HCT116 (cell line): Measurements from ENCODE around the gene PARVG. TPM values are rescaled to one million over a fixed set of nuclear protein-coding genes. Genes with fewer than 3 reads are reported as not detected.

Experiments used
- ATAC-seq: fragments of 200-7000 bp; cut with Tn5 transposase; 2 replicates; pipeline ENCODE4 v1.9.1; 2020; ENCODE audit warnings: mild to moderate bottlenecking, moderate library complexity
- BruUV-seq: library from RNA; stranded (reverse); fragments of 400-500 nt; replicated peaks from 2 replicates; lab custom pipeline; 2021; lab: Mats Ljungman, UMichigan
- CTCF ChIA-PET: fragments of 300-600 bp; sonication (Branson Sonifier 250); formaldehyde crosslinking; loops from one replicate; lab custom pipeline; 2021; ENCODE audit warnings: antibody characterized with exemption; lab: Charles Lee
- POLR2A ChIA-PET: fragments of 300-600, 350-600 bp; sonication (Branson Sonifier 250); formaldehyde crosslinking; loops from one replicate; lab custom pipeline; 2021; ENCODE audit warnings: antibody characterized with exemption; lab: Charles Lee
- RAD21 ChIA-PET, 2 experiments: fragments of 300-600 bp; sonication (Branson Sonifier 250); formaldehyde crosslinking; loops; one replicate each; lab custom pipeline; 2023; ENCODE audit warnings: low total read pairs in 2 of 2; ENCODE audit not compliant: uncharacterized antibody in 2 of 2, unreplicated experiment in 2 of 2, low non-redundant PET in 1 of 2; lab: Charles Lee
- DNase-seq: peaks from one replicate; pipeline ENCODE4 v3.0.0-alpha.2; 2010; ENCODE audit warnings: low read depth, low spot score
- H2AFZ ChIP-seq: fragments of 200-600 bp; shearing (Covaris generic), sonication (generic); 2 replicates; pipeline ENCODE4 v1.6.1; 2017; ENCODE audit warnings: low read depth, mixed run types, mixed read lengths, antibody characterized with exemption, low read length; ENCODE audit not compliant: poor library complexity, severe bottlenecking
- H3K27ac ChIP-seq: 2 replicates; pipeline ENCODE4 v1.5.1; 2012; ENCODE audit warnings: low read depth, low read length
- H3K27me3 ChIP-seq: fragments of 200-600 bp; sonication (generic); 2 replicates; pipeline ENCODE4 v1.6.1; 2016; ENCODE audit warnings: mixed run types, low read length, mixed read lengths; ENCODE audit not compliant: insufficient read depth
- H3K36me3 ChIP-seq, 2 experiments: fragments of 200-500 bp in 1 of 2; fragments of 200-600 bp in 1 of 2; sonication (Bioruptor generic) in 1 of 2; sonication (generic) in 1 of 2; 2 replicates each; pipeline versions ENCODE4 v1.5.1 to v1.6.1; 2014 to 2016; ENCODE audit warnings: low read length in 2 of 2, inconsistent platforms in 1 of 2, mixed read lengths in 1 of 2, mixed run types in 1 of 2; ENCODE audit not compliant: insufficient read depth in 2 of 2, control insufficient read depth in 1 of 2
- H3K4me1 ChIP-seq, 2 experiments: fragments of 200-600 bp in 1 of 2; sonication (generic) in 1 of 2; 2 replicates each; pipeline versions ENCODE4 v1.5.1 to v1.6.1; 2012 to 2017; ENCODE audit warnings: low read length in 2 of 2, inconsistent platforms in 1 of 2, mild to moderate bottlenecking in 1 of 2, mixed read lengths in 1 of 2, mixed run types in 1 of 2, moderate library complexity in 1 of 2; ENCODE audit not compliant: insufficient read depth in 2 of 2, control insufficient read depth in 1 of 2
- H3K4me2 ChIP-seq: fragments of 200-600 bp; sonication (generic); 2 replicates; pipeline ENCODE4 v1.6.1; 2017; ENCODE audit warnings: mixed run types, low read length, mixed read lengths
- H3K4me3 ChIP-seq, 2 experiments: fragments of 200-600 bp in 1 of 2; sonication (generic) in 1 of 2; replicated peaks in 1 of 2; 2 replicates each; pipeline ENCODE4 v1.5.1; 2011 to 2016; ENCODE audit warnings: low read length in 2 of 2, control low read depth in 1 of 2, low read depth in 1 of 2, mild to moderate bottlenecking in 1 of 2, mixed read lengths in 1 of 2, mixed run types in 1 of 2
- H3K79me2 ChIP-seq: fragments of 200-600 bp; sonication (generic); 2 replicates; pipeline ENCODE4 v1.6.1; 2017; ENCODE audit warnings: mild to moderate bottlenecking, mixed run types, low read length, moderate library complexity, mixed read lengths; ENCODE audit not compliant: insufficient read depth
- H3K9ac ChIP-seq: fragments of 200-600 bp; sonication (generic); 2 replicates; pipeline ENCODE4 v1.6.1; 2016; ENCODE audit warnings: low read length, mixed read lengths
- H3K9me2 ChIP-seq: fragments of 200-600 bp; sonication (generic), shearing (Covaris generic); 2 replicates; pipeline ENCODE4 v1.6.1; 2017; ENCODE audit warnings: mixed run types, mild to moderate bottlenecking, moderate library complexity; ENCODE audit not compliant: insufficient read depth
- H3K9me3 ChIP-seq, 2 experiments: fragments of 200-500 bp in 1 of 2; fragments of 200-600 bp in 1 of 2; sonication (Bioruptor generic) in 1 of 2; sonication (generic) in 1 of 2; 2 replicates each; pipeline ENCODE4 v1.6.1; 2014 to 2017; ENCODE audit warnings: low read length in 2 of 2, mixed read lengths in 2 of 2, inconsistent platforms in 1 of 2, low read depth in 1 of 2, mild to moderate bottlenecking in 1 of 2, mixed run types in 1 of 2, moderate library complexity in 1 of 2; ENCODE audit not compliant: control insufficient read depth in 1 of 2, insufficient read depth in 1 of 2
- H4K20me1 ChIP-seq: fragments of 200-600 bp; sonication (generic), shearing (Covaris generic); 2 replicates; pipeline ENCODE4 v1.6.1; 2017; ENCODE audit warnings: mixed run types, mild to moderate bottlenecking, moderate library complexity; ENCODE audit not compliant: insufficient read depth
- ATF3 ChIP-seq: IDR thresholded peaks from 2 replicates; pipeline ENCODE4 v1.6.1; 2012
- CBX3 ChIP-seq: IDR thresholded peaks from 2 replicates; pipeline ENCODE4 v1.6.1; 2012; ENCODE audit warnings: low read depth
- CTCF ChIP-seq, 3 experiments: fragments of 200-600 bp in 1 of 3; sonication (generic) in 1 of 3; IDR thresholded peaks in 2 of 3; conservative IDR thresholded peaks in 1 of 3; 2 replicates each; pipeline ENCODE4 v1.5.1; 2012 to 2017; ENCODE audit warnings: low read depth in 2 of 3, low read length in 2 of 3, antibody characterized with exemption in 1 of 3, borderline replicate concordance in 1 of 3, control low read depth in 1 of 3, mild to moderate bottlenecking in 1 of 3, mixed read lengths in 1 of 3, mixed run types in 1 of 3, moderate library complexity in 1 of 3; ENCODE audit not compliant: insufficient read depth in 1 of 3
- EZH2 ChIP-seq: fragments of 200-600 bp; sonication (generic); IDR thresholded peaks from 2 replicates; pipeline ENCODE4 v1.6.1; 2017; ENCODE audit warnings: antibody characterized with exemption, mixed run types
- FOSL1 ChIP-seq: IDR thresholded peaks from 2 replicates; pipeline ENCODE4 v1.6.1; 2012; ENCODE audit warnings: low read depth
- MAX ChIP-seq: IDR thresholded peaks from 2 replicates; pipeline ENCODE4 v1.6.1; 2012
- POLR2A ChIP-seq: IDR thresholded peaks from 2 replicates; pipeline ENCODE4 v1.7.0; 2011; ENCODE audit warnings: borderline replicate concordance; ENCODE audit not compliant: insufficient read depth, insufficient read length; ENCODE audit errors: extremely low read depth
- RAD21 ChIP-seq: IDR thresholded peaks from 2 replicates; pipeline ENCODE4 v1.6.1; 2012; ENCODE audit warnings: low read depth, mild to moderate bottlenecking
- SRF ChIP-seq: IDR thresholded peaks from 2 replicates; pipeline ENCODE4 v1.6.1; 2012; ENCODE audit warnings: low read depth
- ZFX ChIP-seq: fragments of 450-650 bp; IDR thresholded peaks from 2 replicates; pipeline ENCODE4 v1.6.1; 2017
- intact Hi-C: fragments of 100-400 bp; cut with micrococcal nuclease; formaldehyde crosslinking; loops from 2 replicates; pipeline ENCODE4 v1.10.0; 2022
- total RNA-seq: library from RNA; stranded (reverse); gene quantifications from one replicate; pipeline ENCODE4 v1.2.1, GENCODE V29; 2021; ENCODE audit not compliant: unreplicated experiment

Gene PARVG
- total RNA-seq, 1 experiment from 2014 or later: 0.57 TPM

GRCh38 chr22:44173154-44173553, 7.6 kb upstream of the PARVG start:
- Histone ChIP-seq H4K20me1 (no peaks in the 10 kb centered on the region), H3K4me2 (no peak overlapping the region), H3K9ac (no peak overlapping the region), H3K27ac (no peak overlapping the region), H3K79me2 (no peaks in the 10 kb centered on the region), H2AFZ (no peak overlapping the region), H3K4me1 (no peaks in the 10 kb centered on the region), H3K9me2 (no peaks in the 10 kb centered on the region), H3K9me3 (no peaks in the 10 kb centered on the region), H3K27me3 (no peaks in the 10 kb centered on the region), H3K36me3 (no peaks in the 10 kb centered on the region), H3K4me3 (no peak overlapping the region)
- RAD21 ChIA-PET: no interaction called here
- ATAC-seq (no peak), DNase-seq (no peak)
- BruUV-seq: no TSS peak
- intact Hi-C loops: no loop called here
- POLR2A ChIA-PET: no interaction called here
- TF ChIP-seq SRF: no peak
- no peak for TF ChIP-seq CBX3
- TF ChIP-seq EZH2: no peak
- no peak for TF ChIP-seq CTCF (IDR thresholded peaks at IDR 0.05 in 2 of 3, conservative IDR thresholded peaks at IDR 0.05 in 1 of 3; ENCODE audit: borderline replicate concordance in 1 of 3, insufficient read depth in 1 of 3, low read depth in 2 of 3, low read length in 2 of 3)
- TF ChIP-seq ATF3: no peak
- TF ChIP-seq ZFX: no peak
- no peak for TF ChIP-seq FOSL1
- TF ChIP-seq RAD21: no peak
- no peak for TF ChIP-seq MAX
- no peak for TF ChIP-seq POLR2A
- CTCF ChIA-PET: no interaction called here
